HFFc6 (cell line): ENCODE results near the gene M1AP. TPM values are rescaled to one million over a fixed set of nuclear protein-coding genes. Genes with fewer than 3 reads are reported as not detected.
A peak's percentile ranks its signal among the peaks of the same experiment; 100 is the strongest.

Source experiments
- DNase-seq: peaks from one replicate; pipeline ENCODE4 v3.0.0-alpha.2; 2018
- H3K27ac Mint-ChIP-seq: 2 replicates; pipeline ENCODE4 v1.8.0; 2020; ENCODE audit warnings: mild to moderate bottlenecking, mixed read lengths
- H3K27me3 Mint-ChIP-seq: 2 replicates; pipeline ENCODE4 v1.8.0; 2021; ENCODE audit warnings: mild to moderate bottlenecking, moderate library complexity, mixed read lengths; ENCODE audit not compliant: insufficient read depth
- H3K36me3 Mint-ChIP-seq: 2 replicates; pipeline ENCODE4 v1.8.0; 2021; ENCODE audit warnings: low read depth, mixed read lengths
- H3K4me1 Mint-ChIP-seq: 2 replicates; pipeline ENCODE4 v1.8.0; 2020; ENCODE audit warnings: low read depth, mixed read lengths
- H3K4me3 Mint-ChIP-seq: 2 replicates; pipeline ENCODE4 v1.8.0; 2020; ENCODE audit warnings: mild to moderate bottlenecking, moderate library complexity, mixed read lengths
- H3K9me3 Mint-ChIP-seq: 2 replicates; pipeline ENCODE4 v1.8.0; 2020; ENCODE audit warnings: mild to moderate bottlenecking, mixed read lengths
- long read RNA-seq: library from polyadenylated mRNA; unstranded; transcript quantifications from one replicate; pipeline ENCODE4 v2.0.0, GENCODE V29; 2019
- total RNA-seq, 6 experiments: library from RNA; stranded (reverse); fragmentation: NEBNext Ultra II Directional; extraction: Animal tissue kit (Norgen Biotek cat#: 25700); gene quantifications; 2 replicates in 1 of 6; 3 replicates in 5 of 6; pipeline ENCODE4 v1.2.3, GENCODE V29; 2021
- TF ChIP-seq, protein P1 (sequence below): fragments of 200-600 bp; sonication (generic); IDR thresholded peaks from 2 replicates; pipeline ENCODE4 v1.5.0; 2021; ENCODE audit warnings: antibody characterized with exemption, mild to moderate bottlenecking

The M1AP gene, protein sequence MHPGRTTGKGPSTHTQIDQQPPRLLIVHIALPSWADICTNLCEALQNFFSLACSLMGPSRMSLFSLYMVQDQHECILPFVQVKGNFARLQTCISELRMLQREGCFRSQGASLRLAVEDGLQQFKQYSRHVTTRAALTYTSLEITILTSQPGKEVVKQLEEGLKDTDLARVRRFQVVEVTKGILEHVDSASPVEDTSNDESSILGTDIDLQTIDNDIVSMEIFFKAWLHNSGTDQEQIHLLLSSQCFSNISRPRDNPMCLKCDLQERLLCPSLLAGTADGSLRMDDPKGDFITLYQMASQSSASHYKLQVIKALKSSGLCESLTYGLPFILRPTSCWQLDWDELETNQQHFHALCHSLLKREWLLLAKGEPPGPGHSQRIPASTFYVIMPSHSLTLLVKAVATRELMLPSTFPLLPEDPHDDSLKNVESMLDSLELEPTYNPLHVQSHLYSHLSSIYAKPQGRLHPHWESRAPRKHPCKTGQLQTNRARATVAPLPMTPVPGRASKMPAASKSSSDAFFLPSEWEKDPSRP
- under 1 TPM in 5 of 6 experiments, not detected in 1; 0.14 to 0.38 (median 0.17) TPM for total RNA-seq
- long read RNA-seq, result 0 reads

DNA sequence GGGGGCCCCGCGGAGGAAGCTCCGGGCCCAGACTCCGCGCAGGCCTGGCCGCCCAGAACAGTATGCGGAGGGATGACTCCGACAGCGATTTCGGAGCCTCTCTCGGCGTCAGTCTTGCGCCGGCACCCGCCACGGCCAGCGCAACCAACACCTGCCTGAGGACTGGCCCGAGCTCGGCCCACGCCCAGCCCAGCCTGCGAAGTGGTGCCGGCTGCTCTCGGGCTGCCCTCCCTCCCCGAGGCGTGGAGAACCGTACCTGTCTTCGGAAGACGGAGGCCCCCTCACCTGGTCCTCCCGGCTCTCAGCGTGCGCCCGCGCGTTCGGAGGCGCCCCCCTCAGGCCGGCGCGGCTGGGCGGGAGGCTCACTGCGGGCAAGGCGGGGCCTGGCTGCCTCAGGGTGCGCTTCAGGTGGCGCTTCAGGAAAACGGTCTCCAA is at the start of gene M1AP:
M1AP (minus strand) TSS at position 322 of the 435 bp plus-strand sequence. CDS start 8,055 bp downstream, outside the sequence.
- H3K36me3 Mint-ChIP-seq, result no peaks in the 10 kb centered on the region
- no peak for DNase-seq
- no peak within 1 kb of the TSS for H3K4me3 Mint-ChIP-seq
- TF ChIP-seq, protein P1, sequence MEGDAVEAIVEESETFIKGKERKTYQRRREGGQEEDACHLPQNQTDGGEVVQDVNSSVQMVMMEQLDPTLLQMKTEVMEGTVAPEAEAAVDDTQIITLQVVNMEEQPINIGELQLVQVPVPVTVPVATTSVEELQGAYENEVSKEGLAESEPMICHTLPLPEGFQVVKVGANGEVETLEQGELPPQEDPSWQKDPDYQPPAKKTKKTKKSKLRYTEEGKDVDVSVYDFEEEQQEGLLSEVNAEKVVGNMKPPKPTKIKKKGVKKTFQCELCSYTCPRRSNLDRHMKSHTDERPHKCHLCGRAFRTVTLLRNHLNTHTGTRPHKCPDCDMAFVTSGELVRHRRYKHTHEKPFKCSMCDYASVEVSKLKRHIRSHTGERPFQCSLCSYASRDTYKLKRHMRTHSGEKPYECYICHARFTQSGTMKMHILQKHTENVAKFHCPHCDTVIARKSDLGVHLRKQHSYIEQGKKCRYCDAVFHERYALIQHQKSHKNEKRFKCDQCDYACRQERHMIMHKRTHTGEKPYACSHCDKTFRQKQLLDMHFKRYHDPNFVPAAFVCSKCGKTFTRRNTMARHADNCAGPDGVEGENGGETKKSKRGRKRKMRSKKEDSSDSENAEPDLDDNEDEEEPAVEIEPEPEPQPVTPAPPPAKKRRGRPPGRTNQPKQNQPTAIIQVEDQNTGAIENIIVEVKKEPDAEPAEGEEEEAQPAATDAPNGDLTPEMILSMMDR, result peak; percentile 29; the same call in 1 of the 2 replicates
- H3K4me1 Mint-ChIP-seq, result no peaks in the 10 kb centered on the region
- no peaks in the 10 kb centered on the region; the same call in 1 of the 2 replicates for H3K9me3 Mint-ChIP-seq
- H3K27ac Mint-ChIP-seq, result no peak within 1 kb of the TSS
- H3K27me3 Mint-ChIP-seq, result peaks cover 12% of the 10 kb centered on the region

DNA sequence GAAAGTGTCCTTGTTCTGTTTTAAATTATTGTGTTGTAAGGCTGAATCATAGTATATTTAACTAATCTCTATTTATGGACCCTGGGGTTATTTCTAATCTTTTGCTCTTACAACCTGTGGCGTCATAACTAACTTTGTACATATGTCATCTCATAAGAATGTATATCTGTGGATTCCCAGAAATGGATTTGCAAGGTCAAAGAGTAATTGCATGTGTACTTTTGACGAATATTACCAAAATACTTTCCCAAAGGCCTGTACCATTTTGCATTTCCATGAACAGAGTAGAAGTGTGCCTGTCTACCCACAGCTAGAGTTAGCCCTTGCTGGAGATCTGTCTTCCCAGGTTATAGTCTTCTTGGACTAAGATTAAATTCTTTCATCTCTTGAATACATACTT is 48.7 kb upstream of the M1AP start:
- Mint-ChIP-seq H3K9me3 (no peaks in the 10 kb centered on the region), H3K4me1 (peaks cover 33% of the 10 kb centered on the region), H3K4me3 (peak overlapping the region; percentile 5; the same call in 1 of the 2 replicates), H3K27me3 (peaks cover 6% of the 10 kb centered on the region), H3K36me3 (no peaks in the 10 kb centered on the region), H3K27ac (peak overlapping the region; percentile 76)
- DNase-seq, result peak; percentile 67
- TF ChIP-seq, protein P1, result no peak

DNA sequence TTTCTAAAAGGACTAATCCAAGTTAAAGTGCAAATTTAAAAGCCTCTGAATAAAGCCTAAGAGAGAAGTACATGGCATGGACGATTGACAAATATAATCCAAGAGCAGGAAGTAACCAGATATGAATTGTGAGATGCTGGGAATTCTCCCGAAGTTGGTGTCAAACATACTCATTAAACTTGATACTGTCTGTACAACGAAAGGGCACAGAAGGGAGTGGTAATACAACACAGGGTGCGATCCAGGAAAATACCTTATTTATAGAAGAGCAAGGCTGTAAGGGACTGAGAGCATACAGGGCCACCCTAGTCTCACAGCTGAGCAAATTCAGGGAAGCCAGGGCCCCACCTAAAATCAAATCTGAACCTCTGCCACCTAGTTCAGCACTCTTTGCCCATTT is 47.5 kb upstream of the M1AP start:
- Mint-ChIP-seq H3K27ac (no peak overlapping the region), H3K4me1 (peaks cover 41% of the 10 kb centered on the region), H3K4me3 (no peak overlapping the region), H3K9me3 (no peaks in the 10 kb centered on the region), H3K27me3 (peaks cover 6% of the 10 kb centered on the region), H3K36me3 (no peaks in the 10 kb centered on the region)
- DNase-seq, result no peak
- TF ChIP-seq, protein P1, result no peak

DNA sequence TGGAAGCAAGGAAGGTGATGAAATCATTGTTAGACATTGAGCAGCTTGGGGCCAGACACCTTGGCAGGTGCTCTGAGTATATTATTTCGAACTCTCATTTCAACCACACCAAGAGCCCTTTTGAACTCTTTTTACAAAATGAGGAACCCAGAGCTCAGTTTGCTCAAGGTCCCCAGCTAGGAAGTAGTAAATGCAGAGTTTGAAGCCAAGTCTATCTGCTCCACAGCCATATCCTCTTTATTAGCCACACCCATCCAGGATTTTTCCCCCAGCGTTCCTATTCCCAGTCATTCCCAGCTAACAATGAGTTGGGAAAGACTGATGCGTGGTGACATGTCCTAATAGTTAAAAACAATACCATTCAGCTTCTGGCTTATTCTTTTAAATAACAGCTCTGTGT is 46.2 kb upstream of the M1AP start:
- Mint-ChIP-seq H3K4me3 (no peak overlapping the region), H3K27ac (no peak overlapping the region), H3K27me3 (no peaks in the 10 kb centered on the region), H3K4me1 (peaks cover 47% of the 10 kb centered on the region), H3K9me3 (no peaks in the 10 kb centered on the region), H3K36me3 (no peaks in the 10 kb centered on the region)
- TF ChIP-seq, protein P1, result no peak
- no peak for DNase-seq

DNA sequence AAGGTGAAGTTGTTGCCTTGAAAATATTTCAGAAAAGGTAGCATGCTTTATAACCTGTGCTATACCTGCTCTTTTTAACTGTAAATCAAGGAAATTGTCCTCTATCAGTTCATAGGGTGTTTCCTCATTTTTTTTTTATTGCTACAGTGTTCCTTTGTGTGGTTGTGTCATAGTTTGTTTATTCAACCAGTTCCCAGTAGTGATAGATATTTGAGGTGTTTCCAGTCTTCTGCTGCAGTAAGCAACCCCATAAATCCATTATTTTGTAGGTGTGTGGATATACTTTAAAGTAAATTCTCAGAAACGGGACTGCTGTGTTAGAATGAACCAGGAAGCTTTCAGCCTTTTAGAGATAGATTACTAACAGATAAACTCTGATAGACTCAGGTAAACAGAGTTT is 45.5 kb upstream of the M1AP start:
- H3K9me3 Mint-ChIP-seq, result no peaks in the 10 kb centered on the region
- H3K4me1 Mint-ChIP-seq, result peaks cover 47% of the 10 kb centered on the region
- TF ChIP-seq, protein P1, result no peak
- no peaks in the 10 kb centered on the region for H3K27me3 Mint-ChIP-seq
- no peak overlapping the region for H3K27ac Mint-ChIP-seq
- DNase-seq, result no peak
- H3K36me3 Mint-ChIP-seq, result no peaks in the 10 kb centered on the region
- H3K4me3 Mint-ChIP-seq, result no peak overlapping the region
